AG04450 (cell line): ENCODE data around the gene EPSTI1. TPM values are rescaled to one million over a fixed set of nuclear protein-coding genes. Genes with fewer than 3 reads are reported as not detected.

ENCODE experiments used
- CTCF ChIA-PET: fragments of 300-600, 350-600 bp; formaldehyde crosslinking; extraction: SDS; loops from one replicate; lab custom pipeline; 2022; ENCODE audit warnings: antibody characterized with exemption, inconsistent platforms; lab: Charles Lee
- POLR2A ChIA-PET: fragments of 350-600 bp; formaldehyde crosslinking; extraction: SDS; loops from one replicate; lab custom pipeline; 2021; ENCODE audit warnings: antibody characterized with exemption, inconsistent platforms; lab: Yijun Ruan, JAX
- DNase-seq: peaks from one replicate; pipeline ENCODE4 v3.0.0-alpha.2; 2011; ENCODE audit warnings: low read depth, low spot score
- H3K27ac ChIP-seq: one replicate; pipeline ENCODE4 v1.5.1; 2012; ENCODE audit warnings: low read depth, low read length, control low read depth
- H3K27me3 ChIP-seq: one replicate; pipeline ENCODE4 v1.6.0; 2012; ENCODE audit warnings: low read length; ENCODE audit not compliant: control insufficient read depth, insufficient read depth
- H3K4me3 ChIP-seq: 2 replicates; pipeline ENCODE4 v1.5.1; 2011; ENCODE audit warnings: mild to moderate bottlenecking, low read depth, low read length, control low read depth
- H3K9me3 ChIP-seq: 2 replicates; pipeline ENCODE4 v1.5.1; 2012; ENCODE audit warnings: low read length; ENCODE audit not compliant: control insufficient read depth, insufficient read depth
- polyA plus RNA-seq: library from polyadenylated mRNA; depleted of rRNA; stranded (reverse); fragments of >200 nt; gene quantifications from 2 replicates; pipeline ENCODE4 v1.2.3, GENCODE V29; 2011
- TF ChIP-seq, protein P1 (sequence below): IDR thresholded peaks from 2 replicates; pipeline ENCODE4 v1.5.1; 2011; ENCODE audit warnings: low read depth, low read length, control low read depth, inconsistent platforms

The EPSTI1 gene
- polyA plus RNA-seq, 1 experiment = 6.0 TPM

DNA sequence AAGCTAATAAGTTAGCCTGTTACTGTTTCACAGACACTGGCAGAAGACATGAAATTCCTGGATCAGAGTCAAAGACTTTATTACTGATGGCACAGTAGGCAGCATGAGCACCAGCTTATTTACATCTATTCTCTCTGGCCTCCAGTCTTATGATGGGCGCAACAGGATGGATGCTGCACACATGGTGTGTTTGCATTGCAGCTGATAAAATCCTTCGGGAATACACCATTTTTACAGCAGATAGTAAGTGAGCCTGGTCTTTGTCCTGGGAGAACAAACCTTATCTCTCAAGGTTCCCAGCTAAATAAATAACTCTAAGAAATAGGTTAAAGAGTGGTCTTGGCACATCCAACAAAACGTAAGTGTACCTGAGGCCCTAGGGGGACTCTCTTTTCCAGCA, 16.0 kb downstream of the EPSTI1 start:
- no peak for DNase-seq
- ChIA-PET CTCF (no interaction called here), POLR2A (no interaction called here)
- no peak overlapping the region for H3K27ac ChIP-seq
- no peaks in the 10 kb centered on the region for H3K9me3 ChIP-seq
- H3K27me3 ChIP-seq = no peaks in the 10 kb centered on the region
- TF ChIP-seq, protein P1, sequence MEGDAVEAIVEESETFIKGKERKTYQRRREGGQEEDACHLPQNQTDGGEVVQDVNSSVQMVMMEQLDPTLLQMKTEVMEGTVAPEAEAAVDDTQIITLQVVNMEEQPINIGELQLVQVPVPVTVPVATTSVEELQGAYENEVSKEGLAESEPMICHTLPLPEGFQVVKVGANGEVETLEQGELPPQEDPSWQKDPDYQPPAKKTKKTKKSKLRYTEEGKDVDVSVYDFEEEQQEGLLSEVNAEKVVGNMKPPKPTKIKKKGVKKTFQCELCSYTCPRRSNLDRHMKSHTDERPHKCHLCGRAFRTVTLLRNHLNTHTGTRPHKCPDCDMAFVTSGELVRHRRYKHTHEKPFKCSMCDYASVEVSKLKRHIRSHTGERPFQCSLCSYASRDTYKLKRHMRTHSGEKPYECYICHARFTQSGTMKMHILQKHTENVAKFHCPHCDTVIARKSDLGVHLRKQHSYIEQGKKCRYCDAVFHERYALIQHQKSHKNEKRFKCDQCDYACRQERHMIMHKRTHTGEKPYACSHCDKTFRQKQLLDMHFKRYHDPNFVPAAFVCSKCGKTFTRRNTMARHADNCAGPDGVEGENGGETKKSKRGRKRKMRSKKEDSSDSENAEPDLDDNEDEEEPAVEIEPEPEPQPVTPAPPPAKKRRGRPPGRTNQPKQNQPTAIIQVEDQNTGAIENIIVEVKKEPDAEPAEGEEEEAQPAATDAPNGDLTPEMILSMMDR = no peak
- no peak overlapping the region for H3K4me3 ChIP-seq

DNA sequence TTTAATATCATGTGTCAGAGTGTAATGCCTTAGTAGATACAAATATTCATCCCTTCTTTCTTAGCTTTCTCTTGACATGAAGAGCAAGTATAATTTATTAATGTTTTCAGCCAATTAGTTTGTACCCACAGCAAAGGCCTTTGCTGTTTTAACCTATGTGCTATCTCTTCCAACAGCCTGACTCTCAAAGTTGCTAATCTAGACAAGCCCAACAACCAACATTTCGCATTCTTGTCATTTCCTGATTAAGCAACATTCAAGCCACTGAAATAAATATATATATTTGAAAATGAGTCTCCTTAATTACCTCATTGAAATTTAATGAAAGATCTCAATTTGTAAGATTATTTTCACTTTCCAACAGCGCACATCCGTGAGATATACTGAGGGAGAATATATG, 18.5 kb downstream of the EPSTI1 start:
- POLR2A ChIA-PET = no interaction called here
- TF ChIP-seq, protein P1 = no peak
- H3K27me3 ChIP-seq = no peaks in the 10 kb centered on the region
- no peaks in the 10 kb centered on the region for H3K9me3 ChIP-seq
- H3K4me3 ChIP-seq = no peak overlapping the region
- no peak overlapping the region for H3K27ac ChIP-seq
- CTCF ChIA-PET = no interaction called here
- no peak for DNase-seq

- Histone ChIP-seq H3K9me3 (no peaks in the 10 kb centered on the region), H3K27me3 (no peaks in the 10 kb centered on the region), H3K27ac (no peak overlapping the region), H3K4me3 (no peak overlapping the region)
- POLR2A ChIA-PET = interaction anchor here (0.6 kb wide), 1 partner anchor 17 kb away, joined by 7 read pairs; no protein-coding TSS in a partner anchor
- CTCF ChIA-PET = interaction anchor here (0.9 to 1.2 kb wide), 3 partner anchors 9 to 377 kb away, joined by 3 to 4 read pairs (median 3); partner anchors contain the start of gene EPSTI1
- TF ChIP-seq, protein P1 = no peak
- DNase-seq = no peak
These were observed 20.2 kb downstream of the EPSTI1 start for GRCh38 chr13:42971691-42972347.

GRCh38 chr13:42970824-42971690, 21.0 kb downstream of the EPSTI1 start:
- no peak for DNase-seq
- H3K9me3 ChIP-seq = no peaks in the 10 kb centered on the region
- H3K4me3 ChIP-seq = no peak overlapping the region
- ChIA-PET POLR2A (no interaction called here), CTCF (interaction anchor here (1.1 to 1.2 kb wide), 2 partner anchors 10 to 21 kb away, joined by 3 read pairs; partner anchors contain the start of gene EPSTI1)
- H3K27me3 ChIP-seq = no peaks in the 10 kb centered on the region
- TF ChIP-seq, protein P1 = peak; percentile 66
- no peak overlapping the region for H3K27ac ChIP-seq
